ENCODE measurements around the gene OLFM4. TPM values are rescaled to one million over a fixed set of nuclear protein-coding genes. Genes with fewer than 3 reads are reported as not detected.

OLFM4 gene, protein sequence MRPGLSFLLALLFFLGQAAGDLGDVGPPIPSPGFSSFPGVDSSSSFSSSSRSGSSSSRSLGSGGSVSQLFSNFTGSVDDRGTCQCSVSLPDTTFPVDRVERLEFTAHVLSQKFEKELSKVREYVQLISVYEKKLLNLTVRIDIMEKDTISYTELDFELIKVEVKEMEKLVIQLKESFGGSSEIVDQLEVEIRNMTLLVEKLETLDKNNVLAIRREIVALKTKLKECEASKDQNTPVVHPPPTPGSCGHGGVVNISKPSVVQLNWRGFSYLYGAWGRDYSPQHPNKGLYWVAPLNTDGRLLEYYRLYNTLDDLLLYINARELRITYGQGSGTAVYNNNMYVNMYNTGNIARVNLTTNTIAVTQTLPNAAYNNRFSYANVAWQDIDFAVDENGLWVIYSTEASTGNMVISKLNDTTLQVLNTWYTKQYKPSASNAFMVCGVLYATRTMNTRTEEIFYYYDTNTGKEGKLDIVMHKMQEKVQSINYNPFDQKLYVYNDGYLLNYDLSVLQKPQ
- 0.41 TPM for total RNA-seq

DNA sequence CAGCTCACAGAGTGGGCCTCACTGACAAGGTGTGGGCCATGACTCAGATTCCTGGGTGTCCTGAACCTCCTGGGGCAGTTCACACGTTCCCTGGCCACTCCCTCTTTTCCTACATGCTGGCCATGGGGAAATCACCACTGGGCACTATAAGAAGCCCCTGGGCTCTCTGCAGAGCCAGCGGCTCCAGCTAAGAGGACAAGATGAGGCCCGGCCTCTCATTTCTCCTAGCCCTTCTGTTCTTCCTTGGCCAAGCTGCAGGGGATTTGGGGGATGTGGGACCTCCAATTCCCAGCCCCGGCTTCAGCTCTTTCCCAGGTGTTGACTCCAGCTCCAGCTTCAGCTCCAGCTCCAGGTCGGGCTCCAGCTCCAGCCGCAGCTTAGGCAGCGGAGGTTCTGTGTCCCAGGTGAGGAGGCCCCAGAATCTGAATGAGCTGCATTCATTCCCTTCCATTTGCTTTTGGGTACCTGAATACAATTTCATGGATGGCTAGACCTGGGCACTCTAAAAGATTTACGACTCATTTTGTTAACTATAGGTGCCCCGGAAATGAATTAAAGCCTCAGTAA lies at the start of gene OLFM4:
Gene OLFM4 (plus strand): TSS at position 177 of the 567 bp plus-strand sequence. CDS start 24 bp downstream, at position 201.
- FAIRE-seq (no peak), DNase-seq (ENCODE audit: low spot score in 2 of 2) (no peak)

DNA sequence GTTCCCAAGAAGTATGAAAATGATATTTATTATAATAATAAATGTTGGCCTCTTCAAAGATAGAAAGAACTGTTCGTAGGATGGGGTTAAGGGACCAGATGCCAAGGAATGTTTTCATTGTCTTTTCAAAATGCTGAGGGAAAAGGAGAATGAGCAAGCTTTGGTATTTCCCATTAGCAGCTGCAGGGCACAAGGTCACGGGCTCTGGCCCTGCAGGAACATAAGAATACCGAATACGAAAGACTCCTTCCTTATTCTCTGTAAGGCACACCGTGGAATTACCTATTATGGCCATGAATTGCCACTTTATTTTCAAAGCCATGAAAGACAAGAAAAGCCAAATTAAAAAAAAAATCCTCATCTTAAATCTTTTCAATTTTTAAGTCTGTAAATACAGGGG lies 49.6 kb upstream of the OLFM4 start:
- DNase-seq (ENCODE audit: low spot score in 2 of 2): no peak
- FAIRE-seq: no peak

DNA sequence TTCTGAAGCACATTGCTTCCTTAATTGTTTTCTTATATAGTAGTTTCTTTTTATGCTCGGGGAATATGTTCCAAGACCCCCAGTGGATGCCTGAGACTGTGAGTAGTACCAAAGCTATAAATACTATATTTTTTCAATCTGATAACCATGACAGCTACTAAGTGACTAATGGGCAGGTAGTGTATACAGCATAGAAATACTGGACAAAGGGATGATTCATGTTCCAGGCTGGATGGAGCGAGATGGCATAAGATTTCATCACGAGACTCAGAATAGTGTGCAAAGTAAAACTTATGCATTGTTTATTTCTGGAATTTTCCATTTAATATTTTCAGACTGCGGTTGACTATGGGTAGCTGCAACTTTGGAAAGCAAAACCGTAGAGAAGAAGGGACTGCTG lies 47.9 kb upstream of the OLFM4 start:
- no peak for DNase-seq (ENCODE audit: low spot score in 2 of 2)
- no peak for FAIRE-seq

DNA sequence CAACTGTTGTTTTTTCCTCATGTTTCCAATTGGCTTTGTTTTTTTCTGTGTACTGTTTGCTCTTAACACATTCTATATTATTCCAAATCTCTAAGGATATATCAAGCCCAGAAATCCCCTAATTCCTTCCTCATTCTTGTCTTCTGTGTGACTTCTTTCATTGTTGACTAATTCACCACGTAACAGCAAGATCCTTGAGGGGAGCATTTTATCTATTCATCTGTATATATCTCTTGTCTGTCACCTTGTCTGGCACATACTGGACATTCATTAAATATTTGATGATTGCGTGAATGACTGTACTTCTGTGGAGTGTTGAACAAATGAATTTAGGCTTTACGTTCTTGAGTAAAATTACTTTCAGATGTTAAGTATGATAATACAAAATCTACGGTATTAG lies 44.8 kb upstream of the OLFM4 start:
- DNase-seq (ENCODE audit: low spot score in 2 of 2): no peak
- no peak for FAIRE-seq

DNA sequence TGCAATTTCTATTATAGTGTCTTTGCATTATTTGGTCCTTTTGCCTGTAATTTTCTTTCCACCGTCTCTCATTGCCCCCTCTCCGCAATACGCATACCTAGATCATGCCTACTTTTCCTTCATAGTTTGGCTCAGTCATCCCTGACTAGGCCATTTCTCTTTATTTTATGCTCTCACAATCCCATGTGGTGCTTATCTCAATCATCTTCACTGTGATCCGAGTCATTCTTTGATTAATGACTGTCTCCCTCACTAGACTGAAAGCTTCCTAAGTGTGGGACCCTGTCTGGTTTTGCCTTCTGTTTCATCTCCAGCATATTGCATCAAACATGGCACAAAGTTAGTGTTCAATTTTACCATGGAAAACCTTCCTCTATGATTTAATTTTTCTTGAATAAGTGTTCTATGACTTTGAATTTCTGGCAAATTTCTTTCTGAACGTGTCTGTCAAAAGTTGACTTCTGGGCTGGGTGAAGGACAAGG lies 43.7 kb upstream of the OLFM4 start:
- DNase-seq (ENCODE audit: low spot score in 2 of 2) (no peak), FAIRE-seq (no peak)

DNA sequence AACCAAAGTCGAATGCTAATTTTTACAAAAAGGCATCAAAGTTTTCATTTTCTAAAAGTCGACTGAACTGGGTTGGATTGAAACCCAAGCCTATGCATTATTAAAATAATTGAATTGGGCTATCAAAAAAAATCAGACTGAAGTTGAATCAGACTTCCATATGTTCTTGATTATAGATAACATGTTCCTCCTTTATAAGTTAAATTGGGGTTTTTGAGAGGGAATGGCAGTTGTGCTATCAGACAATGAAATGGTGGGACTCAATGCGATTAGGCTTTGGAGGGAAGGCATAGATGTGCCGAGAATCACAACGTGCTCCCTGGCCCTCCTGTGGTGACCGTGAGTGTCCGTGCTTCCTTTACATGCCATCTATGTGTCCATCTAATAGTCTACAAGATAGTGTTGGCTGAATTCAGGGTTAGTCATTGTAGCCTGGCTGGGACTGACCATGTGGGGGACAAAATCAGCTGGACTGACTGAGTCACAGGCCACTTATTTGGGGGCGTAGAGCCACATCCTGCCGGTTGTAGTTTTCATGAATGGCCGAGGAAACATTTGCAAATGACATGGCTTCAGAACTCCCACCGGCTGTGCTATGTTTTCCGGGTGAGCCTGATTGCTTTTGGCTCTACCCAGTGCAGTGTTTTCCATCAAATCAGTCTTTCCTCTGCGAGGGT lies 37.1 kb upstream of the OLFM4 start:
- FAIRE-seq: no peak
- no peak for DNase-seq (ENCODE audit: low spot score in 2 of 2)

DNA sequence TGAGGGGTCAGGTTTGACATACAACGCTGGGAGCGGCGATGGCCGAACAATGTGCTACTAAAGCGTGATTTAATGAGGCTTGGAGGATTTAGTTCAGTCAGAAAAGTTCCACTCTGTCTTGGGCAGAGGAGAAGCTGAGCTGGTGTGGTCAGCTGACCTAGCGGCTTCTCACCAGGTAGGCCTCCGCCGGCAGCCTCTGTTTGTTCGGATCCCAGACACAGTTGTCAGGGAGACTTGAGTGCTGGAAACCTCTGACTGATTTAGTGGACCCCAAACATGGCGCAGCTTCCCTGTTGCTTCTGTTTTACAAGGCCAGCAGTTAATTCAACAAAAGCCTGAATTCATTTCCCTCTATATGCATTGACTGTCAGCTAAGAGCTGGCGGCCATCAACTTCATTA lies 36.5 kb upstream of the OLFM4 start:
- no peak for FAIRE-seq

DNA sequence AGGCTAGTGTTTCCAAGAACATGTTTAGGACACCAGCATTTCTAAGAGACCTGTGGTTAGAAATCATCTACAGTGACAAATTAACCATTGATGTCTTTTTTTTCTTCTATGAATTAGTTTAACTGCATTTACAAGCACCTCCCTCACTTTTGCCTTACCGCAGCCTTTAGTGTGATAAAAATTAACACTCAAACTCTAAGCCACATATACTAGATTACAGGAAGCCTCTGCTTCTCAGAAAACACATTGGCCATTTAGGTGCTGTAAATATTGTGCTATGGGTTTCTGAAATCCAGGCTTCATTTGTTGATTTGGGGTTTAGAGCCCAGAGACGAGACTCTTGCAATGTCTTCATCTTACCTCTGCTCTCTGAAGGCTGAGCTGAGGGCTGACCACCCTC lies 34.6 kb upstream of the OLFM4 start:
- FAIRE-seq: no peak

More for the DNA sequence above, 36.5 kb upstream of the OLFM4 start:
- no peak for DNase-seq (ENCODE audit: low spot score in 2 of 2)

DNA sequence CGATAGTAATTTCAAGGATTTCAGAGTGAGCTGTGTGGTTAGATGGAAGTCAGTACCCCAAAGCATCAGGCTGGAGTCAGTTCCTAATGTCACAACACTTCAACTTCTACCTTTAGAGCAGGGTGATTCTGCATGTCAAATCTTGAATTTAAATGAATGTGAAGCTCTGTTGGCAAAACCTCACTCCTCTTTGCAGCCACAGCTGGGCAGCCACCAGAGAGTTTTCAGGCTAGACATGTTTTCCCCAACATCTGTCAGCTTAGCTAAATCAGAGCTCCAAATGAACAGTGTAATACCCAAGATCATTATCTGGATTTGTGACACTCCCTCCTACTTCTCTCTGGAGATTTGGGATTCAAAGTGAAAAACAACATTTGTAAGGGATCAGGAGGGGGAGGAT lies 33.7 kb upstream of the OLFM4 start:
- FAIRE-seq (no peak), DNase-seq (ENCODE audit: low spot score in 2 of 2) (no peak)

More for the DNA sequence above, 34.6 kb upstream of the OLFM4 start:
- no peak for DNase-seq (ENCODE audit: low spot score in 2 of 2)

DNA sequence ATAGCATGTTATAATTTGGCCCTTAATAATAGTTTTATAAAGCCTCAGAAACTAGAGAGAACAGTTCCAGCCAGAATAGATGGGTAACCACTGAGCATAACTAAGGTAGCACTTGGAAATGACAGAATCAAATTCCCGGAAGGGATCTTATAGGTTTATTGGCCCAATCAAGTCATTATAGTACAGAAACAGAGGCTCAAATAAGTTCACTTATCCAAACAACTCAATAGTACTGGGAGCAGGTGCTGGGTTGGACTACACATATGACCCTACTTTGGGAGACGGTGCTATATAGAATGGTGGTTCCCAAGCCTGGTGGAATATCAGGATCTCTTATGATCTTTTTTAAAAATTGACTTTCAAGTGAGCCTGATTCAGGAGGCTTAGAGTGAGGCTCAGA lies 32.7 kb upstream of the OLFM4 start:
- DNase-seq (ENCODE audit: low spot score in 2 of 2): no peak
- FAIRE-seq: no peak

DNA sequence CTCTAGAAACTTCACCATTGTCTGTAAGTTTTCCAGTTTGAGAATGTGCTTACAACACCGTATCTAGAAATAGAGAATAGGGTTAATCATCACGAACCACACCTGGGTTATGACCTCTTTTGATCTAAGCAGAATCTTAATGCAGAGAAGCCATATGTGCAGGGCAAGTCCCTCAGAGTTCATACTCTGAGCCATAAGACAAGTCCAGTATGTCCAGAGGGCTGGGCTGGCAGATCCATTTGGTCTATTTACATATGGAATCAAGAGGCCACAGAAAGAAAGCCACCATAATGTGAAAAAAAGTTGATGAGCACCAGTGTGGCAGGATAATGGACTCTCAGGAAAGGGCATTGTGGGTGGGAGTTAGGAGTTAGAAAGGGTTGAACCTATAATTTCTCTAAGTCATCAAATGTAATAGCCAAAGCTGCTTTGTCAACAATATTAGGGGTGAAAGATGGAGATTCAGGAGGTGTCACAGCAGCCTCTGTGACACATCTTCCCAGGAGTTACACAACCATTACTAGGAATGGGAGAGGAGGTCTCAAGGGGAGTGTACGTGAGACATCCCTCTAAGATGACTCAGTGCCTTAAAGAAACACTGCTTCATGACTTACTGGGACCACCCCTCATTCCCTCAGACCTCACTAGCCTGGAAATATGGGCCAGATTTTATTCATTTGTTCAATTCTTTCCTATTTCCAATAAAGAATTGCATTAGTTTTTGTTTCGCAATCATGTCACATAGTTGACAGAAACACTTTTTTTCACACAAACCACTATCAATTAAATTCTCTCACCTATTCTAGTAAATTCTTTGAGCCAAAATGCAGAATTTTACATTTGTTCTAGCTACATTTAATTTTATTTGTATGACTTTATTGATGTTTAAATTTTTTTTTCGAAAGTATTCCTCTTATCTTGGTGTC lies 30.4 kb upstream of the OLFM4 start:
- no peak for DNase-seq (ENCODE audit: low spot score in 2 of 2)
- FAIRE-seq: no peak

DNA sequence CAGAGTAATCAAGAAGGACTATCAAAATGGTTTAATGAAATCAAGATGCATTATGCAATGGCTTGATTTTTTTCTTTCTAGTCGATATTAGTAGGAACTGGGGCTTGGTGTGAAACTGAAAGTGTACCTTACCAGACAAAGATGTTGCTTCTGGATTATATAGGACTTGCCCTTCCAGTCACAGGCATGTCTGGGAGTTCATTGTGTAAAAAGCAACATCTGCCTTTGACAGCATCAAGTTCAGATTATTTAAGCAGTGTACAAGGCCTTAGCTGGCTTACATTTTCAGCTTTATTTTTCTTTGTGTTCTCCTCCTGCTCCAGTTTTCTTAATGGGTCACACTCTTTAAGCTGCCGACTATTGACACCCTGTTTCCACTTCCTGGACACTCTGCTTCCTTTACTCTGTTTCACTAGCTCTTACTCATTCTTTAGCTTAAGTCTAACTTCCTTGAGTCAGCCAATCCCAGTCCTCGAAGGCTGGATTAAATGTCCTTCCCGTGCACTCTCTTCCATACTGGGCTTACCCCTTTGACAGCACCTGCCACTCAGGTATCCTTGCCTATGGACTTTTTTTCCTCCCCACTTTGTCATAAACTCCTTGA lies 29.4 kb upstream of the OLFM4 start:
- FAIRE-seq (no peak), DNase-seq (ENCODE audit: low spot score in 2 of 2) (no peak)

DNA sequence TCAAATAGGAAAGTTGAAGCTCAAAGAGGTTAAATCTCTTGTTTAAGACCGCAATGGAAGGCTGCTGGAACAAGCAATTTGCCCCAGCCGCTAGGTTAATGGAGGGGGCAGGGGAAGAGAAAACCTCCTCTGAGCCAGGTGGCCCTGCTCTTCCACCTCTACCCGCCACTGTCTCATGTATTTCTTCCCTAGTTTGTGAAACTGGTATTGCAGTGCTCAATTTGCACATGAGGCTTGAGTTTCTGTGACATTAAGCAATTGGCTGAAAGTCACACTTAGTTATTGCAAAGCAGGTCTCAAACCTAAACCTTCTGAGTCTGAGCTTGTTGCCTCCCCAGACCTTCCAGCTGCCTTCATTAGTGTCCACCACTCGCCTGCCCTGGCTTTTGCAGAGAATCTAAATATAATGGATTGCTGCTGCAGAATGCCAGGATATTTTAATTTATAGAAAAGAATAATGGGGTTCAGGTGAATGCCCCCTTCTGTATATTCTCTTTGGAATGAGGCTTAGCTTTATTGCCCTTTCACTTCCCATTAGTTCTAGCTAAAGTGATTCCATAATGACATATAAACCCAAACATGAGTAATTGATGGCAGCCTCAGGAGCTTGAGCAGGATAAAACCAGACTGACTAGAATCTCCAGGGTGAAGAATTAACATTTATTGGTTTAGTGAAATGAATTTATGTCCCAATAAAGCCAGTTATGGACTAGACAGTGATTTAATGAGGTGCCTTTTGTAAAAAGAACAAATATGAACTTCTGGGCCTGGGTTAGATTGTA lies 27.0 kb upstream of the OLFM4 start:
- no peak for FAIRE-seq
- no peak for DNase-seq (ENCODE audit: low spot score in 2 of 2)

DNA sequence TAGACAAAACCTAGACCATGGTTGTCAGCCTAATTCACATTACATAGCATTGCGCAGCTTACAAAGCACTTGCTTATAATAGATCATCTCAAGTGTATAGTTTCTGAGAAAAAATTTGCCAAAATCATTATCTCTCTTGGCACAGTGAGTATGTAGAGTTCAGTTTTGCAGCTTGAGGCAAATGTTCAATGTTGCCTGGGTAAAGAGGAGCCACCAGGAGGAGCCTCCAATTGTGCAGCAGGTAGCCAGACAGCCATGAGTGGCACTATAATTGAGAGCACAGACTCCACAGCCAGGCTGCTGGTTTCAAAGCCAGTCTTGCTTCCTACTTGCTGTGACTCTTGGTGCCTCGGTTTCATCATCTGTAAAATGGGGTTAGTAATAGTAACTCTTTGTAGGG lies 24.0 kb upstream of the OLFM4 start:
- FAIRE-seq (no peak), DNase-seq (ENCODE audit: low spot score in 2 of 2) (no peak)

DNA sequence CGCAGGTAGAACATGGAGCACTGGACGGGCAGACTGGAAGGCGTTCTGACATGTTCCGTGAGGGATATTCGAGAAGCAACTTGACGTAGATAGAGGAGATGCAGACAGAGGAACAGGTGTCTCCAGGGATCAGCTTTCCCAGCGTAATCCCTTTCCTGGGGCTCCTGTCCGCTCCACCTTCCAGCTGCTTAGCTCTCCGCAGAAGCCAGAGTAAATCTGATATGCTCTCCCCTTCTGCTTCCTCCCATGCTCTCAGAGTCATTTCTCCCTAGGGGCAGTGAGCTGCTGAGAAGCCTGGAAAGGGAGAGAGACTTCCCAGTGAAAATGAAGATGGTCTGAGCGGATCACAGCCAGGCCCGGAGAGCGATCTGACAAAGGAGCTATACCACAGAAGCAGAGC lies 23.0 kb upstream of the OLFM4 start:
- no peak for DNase-seq (ENCODE audit: low spot score in 2 of 2)
- no peak for FAIRE-seq

DNA sequence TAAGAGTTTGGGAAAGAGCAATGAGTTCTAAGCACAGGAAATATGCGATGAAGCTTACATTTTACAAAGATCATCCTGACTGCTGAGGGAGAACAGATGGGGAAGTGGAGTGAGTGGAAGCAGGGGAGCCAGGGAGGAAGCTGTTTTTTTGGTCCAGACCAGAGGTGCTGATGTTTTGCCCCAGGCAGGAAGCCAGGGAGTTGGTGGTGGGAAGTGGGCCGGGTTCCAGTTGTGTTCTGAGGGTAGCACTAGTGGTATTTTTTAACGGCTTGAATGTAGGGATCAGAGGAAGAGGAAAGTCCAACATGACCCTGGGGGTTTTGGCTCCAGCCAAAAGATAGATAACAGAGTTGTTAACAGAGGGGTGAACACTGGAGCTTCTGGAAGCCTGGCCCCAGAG lies 20.7 kb upstream of the OLFM4 start:
- FAIRE-seq: no peak

DNA sequence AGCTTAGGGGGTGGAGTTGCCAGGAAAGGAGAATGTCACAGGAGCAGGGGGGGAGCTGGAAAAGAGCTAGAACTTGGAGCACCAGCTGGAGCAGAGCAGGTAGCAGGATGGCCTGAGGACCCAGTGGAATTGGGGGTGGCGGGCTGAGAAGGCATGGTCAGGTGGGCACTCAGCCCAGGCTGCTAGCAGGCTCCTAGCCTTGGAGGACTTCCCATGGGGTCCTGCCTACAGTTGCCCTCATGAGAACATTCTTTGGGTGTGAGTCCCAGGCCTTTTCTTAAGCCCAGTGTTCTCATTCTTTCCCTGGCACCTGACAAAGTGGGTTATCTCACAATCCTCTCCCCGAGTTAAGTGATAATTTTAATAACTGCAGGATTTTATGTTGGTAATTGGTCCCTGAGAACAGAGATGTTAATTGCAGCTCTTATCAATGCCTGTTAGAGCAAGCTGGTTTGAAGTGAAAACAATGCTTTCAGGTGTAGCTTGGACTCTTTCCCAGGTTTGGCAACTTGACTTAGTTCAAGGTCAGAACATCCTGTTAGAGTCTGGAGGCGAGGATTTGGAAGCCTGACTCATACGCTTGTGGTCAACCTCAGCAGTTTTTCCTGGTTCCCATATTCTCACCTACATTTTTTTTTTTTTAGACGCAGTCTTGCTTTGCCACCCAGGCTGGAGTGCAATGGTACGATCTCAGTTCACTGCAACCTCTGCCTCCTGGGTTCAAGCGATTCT lies 18.1 kb upstream of the OLFM4 start:
- FAIRE-seq (no peak), DNase-seq (ENCODE audit: low spot score in 2 of 2) (no peak)

More for the DNA sequence above, 20.7 kb upstream of the OLFM4 start:
- peak in 1 of 2 donors; percentile 7 for DNase-seq (ENCODE audit: low spot score in 2 of 2)

DNA sequence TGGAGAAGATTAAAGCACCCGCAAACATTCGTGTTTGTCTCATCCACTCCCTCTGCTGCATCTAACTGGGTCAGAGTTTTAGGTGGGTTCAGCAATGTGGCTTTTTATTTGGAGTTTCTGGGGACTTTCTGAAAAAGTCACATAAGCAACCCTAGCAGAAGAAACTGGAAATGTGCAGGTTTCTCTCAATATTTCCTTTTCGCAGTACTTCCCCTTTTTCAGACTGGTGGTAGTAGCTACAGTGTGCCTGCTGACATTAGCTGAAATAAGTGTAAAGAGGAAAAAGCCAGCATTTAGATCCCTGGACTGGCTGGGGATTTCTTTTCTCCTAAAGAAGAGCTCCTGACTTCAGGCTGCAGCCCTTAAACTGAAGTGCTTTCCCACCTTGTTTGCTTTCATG lies 15.9 kb upstream of the OLFM4 start:
- no peak for FAIRE-seq

More for the DNA sequence above, 15.9 kb upstream of the OLFM4 start:
- no peak for DNase-seq (ENCODE audit: low spot score in 2 of 2)

Measured in frontal cortex (tissue), 4 donors.